CD4-positive, alpha-beta T cell treated with Interleukin-15 for 1 hour (primary cell): ENCODE measurements around the gene DDX31.
A peak's percentile ranks its signal among the peaks of the same experiment; 100 is the strongest.
"Not testable (repeated sequence)": the region's sequence is repeated elsewhere in the genome, so short reads cannot be mapped to it uniquely, and the experiment has no call there.

Source experiments
- DNase-seq: peaks from one replicate; pipeline ENCODE4 v3.0.0-alpha.2; 2020

The DDX31 gene

GRCh38 chr9:132575811-132576210, 94.0 kb downstream of the DDX31 start:
- no peak for DNase-seq

- DNase-seq, result peak; percentile 33
Measured at GRCh38 chr9:132575005-132575609, 94.7 kb downstream of the DDX31 start.

GRCh38 chr9:132572921-132573320, 96.9 kb downstream of the DDX31 start:
- no peak for DNase-seq

- DNase-seq, result no peak
Measured at GRCh38 chr9:132571806-132572600, 97.8 kb downstream of the DDX31 start.

GRCh38 chr9:132568787-132569186, 101.0 kb downstream of the DDX31 start:
- not testable (repeated sequence) for DNase-seq

GRCh38 chr9:132564526-132564925, 105.3 kb downstream of the DDX31 start:
- no peak for DNase-seq

- DNase-seq, result no peak
Measured at GRCh38 chr9:132562306-132562573, 107.5 kb downstream of the DDX31 start.

GRCh38 chr9:132560616-132561202, 109.1 kb downstream of the DDX31 start:
- no peak for DNase-seq

GRCh38 chr9:132559711-132560110, 110.1 kb downstream of the DDX31 start:
- DNase-seq, result no peak

GRCh38 chr9:132557159-132557558, 112.6 kb downstream of the DDX31 start:
- no peak for DNase-seq

GRCh38 chr9:132556714-132557113, 113.1 kb downstream of the DDX31 start:
- no peak for DNase-seq

GRCh38 chr9:132556235-132556634, 113.5 kb downstream of the DDX31 start:
- DNase-seq, result no peak

- DNase-seq, result no peak
Measured at GRCh38 chr9:132555528-132555927, 114.3 kb downstream of the DDX31 start.

GRCh38 chr9:132554755-132555154, 115.0 kb downstream of the DDX31 start:
- DNase-seq, result no peak

- DNase-seq, result no peak
Measured at GRCh38 chr9:132552041-132552440, 117.7 kb downstream of the DDX31 start.

GRCh38 chr9:132551556-132551955, 118.2 kb downstream of the DDX31 start:
- DNase-seq, result no peak

- no peak for DNase-seq
Measured at GRCh38 chr9:132548751-132549640, 120.8 kb downstream of the DDX31 start.

GRCh38 chr9:132547976-132548730, 121.6 kb downstream of the DDX31 start:
- DNase-seq, result no peak

GRCh38 chr9:132547436-132547835, 122.3 kb downstream of the DDX31 start:
- DNase-seq, result no peak

- DNase-seq, result no peak
Measured at GRCh38 chr9:132547052-132547431, 122.7 kb downstream of the DDX31 start.

GRCh38 chr9:132546148-132547051, 123.4 kb downstream of the DDX31 start:
- no peak for DNase-seq

GRCh38 chr9:132545578-132545977, 124.2 kb downstream of the DDX31 start:
- no peak for DNase-seq
